Measurements from ENCODE around the gene B3GAT1. TPM values are rescaled to one million over a fixed set of nuclear protein-coding genes. Genes with fewer than 3 reads are reported as not detected.

Gene B3GAT1
- total and polyA plus RNA-seq, 2 of the 13 experiments (the other 11 are each of a cell fraction or from before 2014, with no cell fraction given) = not detected

DNA sequence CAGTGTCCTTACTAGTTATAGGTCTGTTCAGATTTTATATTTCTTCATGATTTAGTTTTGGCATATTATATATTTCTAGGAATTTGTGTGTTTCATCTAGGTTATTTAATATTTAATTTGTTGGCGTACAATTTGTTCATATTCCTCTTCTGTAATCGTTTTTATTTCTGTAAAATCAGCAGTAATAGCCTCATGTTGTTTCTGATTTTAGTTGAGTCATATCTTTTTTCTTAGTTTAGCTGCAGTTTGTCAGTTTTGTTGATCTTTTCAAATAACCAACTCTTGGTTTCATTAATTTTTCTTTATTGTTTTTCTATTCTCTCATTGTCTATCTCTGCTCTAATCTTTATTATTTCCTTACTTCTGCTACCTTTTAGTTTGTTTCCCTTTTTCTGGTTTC, 59.9 kb downstream of the B3GAT1 start:
- H3K4me2 ChIP-seq (ENCODE audit: low read depth, low read length) = no peak overlapping the region
- H2AFZ ChIP-seq (ENCODE audit: low read length) = no peak overlapping the region
- ChIA-PET POLR2A (no interaction called here), CTCF (ENCODE audit: low intra/inter-chr PET ratio, low total read pairs) (no interaction called here)
- ATAC-seq (no peak), FAIRE-seq (no peak), DNase-seq (ENCODE audit: low spot score) (no peak)
- H3K27me3 ChIP-seq (ENCODE audit: control insufficient read depth in 1 of 2, insufficient read depth in 2 of 2, low read length in 2 of 2) = peaks cover under 1 to 31% of the 10 kb centered on the region in 2 experiments; a peak in 4 of 5 replicates
- TF ChIP-seq MAFK (conservative IDR thresholded peaks at IDR 0.05 in 1 of 2, IDR thresholded peaks at IDR 0.05 in 1 of 2; ENCODE audit: low read length in 2 of 2) (peak in 1 of 2 experiments; percentile 17; a peak in 1 of 4 replicates), ZNF20 (CRISPR knock-in tag; IDR thresholded peaks at IDR 0.05) (no peak)
- no peaks in the 10 kb centered on the region for H3K36me3 ChIP-seq (replicated peaks in 1 of 2; ENCODE audit: control insufficient read depth in 1 of 2, insufficient read depth in 2 of 2, low read length in 2 of 2)
- H3K4me3 ChIP-seq (replicated peaks in 1 of 3; ENCODE audit: insufficient read depth in 1 of 3, low read depth in 2 of 3, low read length in 3 of 3) = no peak overlapping the region
- no peaks in the 10 kb centered on the region for H3K4me1 ChIP-seq (ENCODE audit: insufficient read depth, low read length)
- H3K9me3 ChIP-seq (ENCODE audit: low read length) = no peaks in the 10 kb centered on the region
- in situ Hi-C loops (cut with HindIII; ENCODE audit: extremely low pct_ligation_motif_present, low pct_unique_long_range_greater_than_20kb) (no loop called here), intact Hi-C loops (cut with micrococcal nuclease; ENCODE audit: unreplicated experiment) (no loop called here)
- H3K27ac ChIP-seq (ENCODE audit: extremely low read length, insufficient read depth, low read length) = no peak overlapping the region
- WGBS (ENCODE audit: low lambda C conversion rate) = 8% methylated on average over 2 of the region's 2 CpGs
- no peaks in the 10 kb centered on the region for H3K79me2 ChIP-seq (ENCODE audit: insufficient read depth, low read length)
- no TSS peak for BruUV-seq (replicated peaks)
- H3K9ac ChIP-seq (ENCODE audit: insufficient read depth, low read depth, low read length) = no peak overlapping the region
- no peaks in the 10 kb centered on the region for H4K20me1 ChIP-seq (ENCODE audit: insufficient read depth, low read length)

DNA sequence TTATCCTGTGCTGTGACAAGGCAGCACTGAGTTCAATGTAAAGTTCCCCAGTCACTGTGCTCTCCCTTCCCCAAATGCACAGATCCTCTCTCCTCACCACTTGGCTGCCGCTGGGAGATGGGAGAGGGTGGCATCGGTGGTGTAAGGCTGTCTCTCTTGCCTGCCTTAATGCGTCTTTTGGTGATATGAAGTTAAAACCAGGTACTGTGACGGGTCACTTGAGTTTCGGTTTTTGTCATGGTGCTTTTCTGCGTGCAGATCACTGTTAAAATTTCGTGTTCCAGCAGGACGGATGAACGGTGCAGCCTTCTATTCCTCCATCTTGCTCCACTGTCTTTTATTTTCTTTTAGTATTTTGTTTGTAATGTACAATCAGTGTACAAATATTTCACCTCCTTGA, 61.7 kb downstream of the B3GAT1 start:
- Histone ChIP-seq H3K27ac (ENCODE audit: extremely low read length, insufficient read depth, low read length) (no peak overlapping the region), H3K27me3 (ENCODE audit: control insufficient read depth in 1 of 2, insufficient read depth in 2 of 2, low read length in 2 of 2) (peaks cover 0 to 32% of the 10 kb centered on the region in 2 experiments; a peak in 4 of 5 replicates), H3K4me1 (ENCODE audit: insufficient read depth, low read length) (no peaks in the 10 kb centered on the region), H3K4me3 (replicated peaks in 1 of 3; ENCODE audit: insufficient read depth in 1 of 3, low read depth in 2 of 3, low read length in 3 of 3) (no peak overlapping the region), H2AFZ (ENCODE audit: low read length) (no peak overlapping the region), H3K4me2 (ENCODE audit: low read depth, low read length) (no peak overlapping the region), H3K9ac (ENCODE audit: insufficient read depth, low read depth, low read length) (no peak overlapping the region), H3K79me2 (ENCODE audit: insufficient read depth, low read length) (no peaks in the 10 kb centered on the region), H3K36me3 (replicated peaks in 1 of 2; ENCODE audit: control insufficient read depth in 1 of 2, insufficient read depth in 2 of 2, low read length in 2 of 2) (no peaks in the 10 kb centered on the region), H3K9me3 (ENCODE audit: low read length) (no peaks in the 10 kb centered on the region), H4K20me1 (ENCODE audit: insufficient read depth, low read length) (no peaks in the 10 kb centered on the region)
- POLR2A ChIA-PET = no interaction called here
- in situ Hi-C loops (cut with HindIII; ENCODE audit: extremely low pct_ligation_motif_present, low pct_unique_long_range_greater_than_20kb) (no loop called here), intact Hi-C loops (cut with micrococcal nuclease; ENCODE audit: unreplicated experiment) (no loop called here)
- no peak for ATAC-seq
- 26% methylated on average over 9 of the region's 9 CpGs for WGBS (ENCODE audit: low lambda C conversion rate)
- CTCF ChIA-PET (ENCODE audit: low intra/inter-chr PET ratio, low total read pairs) = no interaction called here
- no TSS peak for BruUV-seq (replicated peaks)
- no peak for FAIRE-seq
- DNase-seq (ENCODE audit: low spot score) = no peak
- TF ChIP-seq ZNF33B (CRISPR knock-in tag; IDR thresholded peaks at IDR 0.05) (no peak), FOXA3 (CRISPR knock-in tag; IDR thresholded peaks at IDR 0.05) (no peak), TMF1 (CRISPR knock-in tag; IDR thresholded peaks at IDR 0.05; ENCODE audit: low read depth) (no peak), ZFYVE20 (CRISPR knock-in tag; IDR thresholded peaks at IDR 0.05; ENCODE audit: borderline replicate concordance, low read depth) (no peak), NFIC (IDR thresholded peaks at IDR 0.05; ENCODE audit: low read length) (no peak), CBX1 (IDR thresholded peaks at IDR 0.05; ENCODE audit: low read depth) (no peak), MAZ (IDR thresholded peaks at IDR 0.05; ENCODE audit: borderline replicate concordance, low read depth, low read length) (no peak), MAZ (CRISPR knock-in tag; IDR thresholded peaks at IDR 0.05; ENCODE audit: low read depth) (no peak), MYC (CRISPR knock-in tag; IDR thresholded peaks at IDR 0.05; ENCODE audit: borderline replicate concordance) (no peak), ZNF614 (CRISPR knock-in tag; IDR thresholded peaks at IDR 0.05; ENCODE audit: borderline replicate concordance) (no peak)
- TF ChIP-seq, protein P1, sequence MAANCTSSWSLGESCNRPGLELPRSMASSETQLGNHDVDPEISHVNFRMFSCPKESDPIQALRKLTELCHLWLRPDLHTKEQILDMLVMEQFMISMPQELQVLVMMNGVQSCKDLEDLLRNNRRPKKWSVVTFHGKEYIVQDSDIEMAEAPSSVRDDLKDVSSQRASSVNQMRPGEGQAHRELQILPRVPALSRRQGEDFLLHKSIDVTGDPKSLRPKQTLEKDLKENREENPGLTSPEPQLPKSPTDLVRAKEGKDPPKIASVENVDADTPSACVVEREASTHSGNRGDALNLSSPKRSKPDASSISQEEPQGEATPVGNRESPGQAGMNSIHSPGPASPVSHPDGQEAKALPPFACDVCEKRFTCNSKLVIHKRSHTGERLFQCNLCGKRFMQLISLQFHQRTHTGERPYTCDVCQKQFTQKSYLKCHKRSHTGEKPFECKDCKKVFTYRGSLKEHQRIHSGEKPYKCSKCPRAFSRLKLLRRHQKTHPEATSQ (CRISPR knock-in tag; IDR thresholded peaks at IDR 0.05; ENCODE audit: borderline replicate concordance) = no peak
- TF ChIP-seq, protein P2, sequence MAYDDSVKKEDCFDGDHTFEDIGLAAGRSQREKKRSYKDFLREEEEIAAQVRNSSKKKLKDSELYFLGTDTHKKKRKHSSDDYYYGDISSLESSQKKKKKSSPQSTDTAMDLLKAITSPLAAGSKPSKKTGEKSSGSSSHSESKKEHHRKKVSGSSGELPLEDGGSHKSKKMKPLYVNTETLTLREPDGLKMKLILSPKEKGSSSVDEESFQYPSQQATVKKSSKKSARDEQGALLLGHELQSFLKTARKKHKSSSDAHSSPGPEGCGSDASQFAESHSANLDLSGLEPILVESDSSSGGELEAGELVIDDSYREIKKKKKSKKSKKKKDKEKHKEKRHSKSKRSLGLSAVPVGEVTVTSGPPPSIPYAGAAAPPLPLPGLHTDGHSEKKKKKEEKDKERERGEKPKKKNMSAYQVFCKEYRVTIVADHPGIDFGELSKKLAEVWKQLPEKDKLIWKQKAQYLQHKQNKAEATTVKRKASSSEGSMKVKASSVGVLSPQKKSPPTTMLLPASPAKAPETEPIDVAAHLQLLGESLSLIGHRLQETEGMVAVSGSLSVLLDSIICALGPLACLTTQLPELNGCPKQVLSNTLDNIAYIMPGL (CRISPR knock-in tag; IDR thresholded peaks at IDR 0.05; ENCODE audit: borderline replicate concordance in 1 of 2, low read depth in 1 of 2) = no peak
- TF ChIP-seq, protein P3, sequence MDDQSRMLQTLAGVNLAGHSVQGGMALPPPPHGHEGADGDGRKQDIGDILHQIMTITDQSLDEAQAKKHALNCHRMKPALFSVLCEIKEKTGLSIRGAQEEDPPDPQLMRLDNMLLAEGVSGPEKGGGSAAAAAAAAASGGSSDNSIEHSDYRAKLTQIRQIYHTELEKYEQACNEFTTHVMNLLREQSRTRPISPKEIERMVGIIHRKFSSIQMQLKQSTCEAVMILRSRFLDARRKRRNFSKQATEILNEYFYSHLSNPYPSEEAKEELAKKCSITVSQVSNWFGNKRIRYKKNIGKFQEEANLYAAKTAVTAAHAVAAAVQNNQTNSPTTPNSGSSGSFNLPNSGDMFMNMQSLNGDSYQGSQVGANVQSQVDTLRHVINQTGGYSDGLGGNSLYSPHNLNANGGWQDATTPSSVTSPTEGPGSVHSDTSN (CRISPR knock-in tag; IDR thresholded peaks at IDR 0.05; ENCODE audit: borderline replicate concordance) = no peak
